CD4-positive, alpha-beta memory T cell (primary cell): Measurements from ENCODE around the gene PLIN4. TPM values are rescaled to one million over a fixed set of nuclear protein-coding genes. Genes with fewer than 3 reads are reported as not detected.

Experiments used
- CTCF ChIA-PET: fragments of 350-600 bp; sonication (Branson Sonifier 250); formaldehyde crosslinking; loops from one replicate; lab custom pipeline; 2021; ENCODE audit warnings: inconsistent platforms; ENCODE audit not compliant: partially characterized antibody; lab: Charles Lee
- POLR2A ChIA-PET: fragments of 350-600 bp; sonication (Branson Sonifier 250); formaldehyde crosslinking; loops from one replicate; lab custom pipeline; 2021; ENCODE audit not compliant: partially characterized antibody; lab: Charles Lee
- DNase-seq, 5 donors: peaks; one replicate each; pipeline versions ENCODE4 v3.0.0 to v3.0.0-alpha.2; 2020 to 2022; ENCODE audit warnings: mixed read lengths in 1 of 5
- H3K27ac ChIP-seq: one replicate; pipeline ENCODE4 v1.7.0; 2013; ENCODE audit warnings: low read depth, low read length
- H3K27me3 ChIP-seq: 2 replicates; pipeline ENCODE4 v1.7.0; 2013; ENCODE audit warnings: mild to moderate bottlenecking, low read length, moderate library complexity; ENCODE audit not compliant: insufficient read depth
- H3K36me3 ChIP-seq: 2 replicates; pipeline ENCODE4 v1.7.0; 2013; ENCODE audit warnings: mild to moderate bottlenecking, low read length, moderate library complexity; ENCODE audit not compliant: insufficient read depth
- H3K4me1 ChIP-seq: 2 replicates; pipeline ENCODE4 v1.7.0; 2013; ENCODE audit warnings: mild to moderate bottlenecking, low read length, moderate library complexity; ENCODE audit not compliant: insufficient read depth
- H3K4me3 ChIP-seq, 2 donors: one replicate each; pipeline ENCODE4 v1.7.0; 2013; ENCODE audit warnings: low read length in 2 of 2, mild to moderate bottlenecking in 1 of 2
- H3K9me3 ChIP-seq, 2 donors: one replicate each; pipeline ENCODE4 v1.7.0; 2013; ENCODE audit warnings: low read length in 2 of 2, control low read depth in 1 of 2; ENCODE audit not compliant: control insufficient read depth in 1 of 2
- H3K27ac Mint-ChIP-seq, 7 donors: one replicate each; pipeline ENCODE4 v1.8.0; 2020 to 2021; ENCODE audit warnings: mixed read lengths in 7 of 7, mild to moderate bottlenecking in 6 of 7, inconsistent platforms in 3 of 7, moderate library complexity in 3 of 7
- H3K27me3 Mint-ChIP-seq, 2 donors: one replicate each; pipeline ENCODE4 v1.8.0; 2020 to 2021; ENCODE audit warnings: mixed read lengths in 2 of 2
- H3K36me3 Mint-ChIP-seq, 2 donors: one replicate each; pipeline ENCODE4 v1.8.0; 2020 to 2021; ENCODE audit warnings: mixed read lengths in 2 of 2, inconsistent platforms in 1 of 2, mild to moderate bottlenecking in 1 of 2
- H3K4me1 Mint-ChIP-seq, 4 donors: one replicate each; pipeline ENCODE4 v1.8.0; 2020 to 2021; ENCODE audit warnings: mixed read lengths in 4 of 4, mild to moderate bottlenecking in 1 of 4
- H3K4me3 Mint-ChIP-seq, 8 donors: one replicate each; pipeline ENCODE4 v1.8.0; 2020 to 2021; ENCODE audit warnings: mixed read lengths in 8 of 8, mild to moderate bottlenecking in 7 of 8, moderate library complexity in 6 of 8, inconsistent platforms in 3 of 8
- H3K9me3 Mint-ChIP-seq, 8 donors: one replicate each; pipeline ENCODE4 v1.8.0; 2020 to 2021; ENCODE audit warnings: mixed read lengths in 8 of 8, mild to moderate bottlenecking in 5 of 8, inconsistent platforms in 3 of 8, moderate library complexity in 1 of 8
- intact Hi-C: fragments of 100-400 bp; cut with micrococcal nuclease; formaldehyde crosslinking; loops from one replicate; pipeline ENCODE4 v1.15.1; 2023
- polyA plus RNA-seq, 2 donors: library from polyadenylated mRNA; unstranded; fragments of 300-500 nt; fragmentation: Illumina TruSeq; gene quantifications; one replicate each; pipeline ENCODE4 v1.2.3, GENCODE V29; 2021
- total RNA-seq, 2 experiments: library from RNA; stranded (reverse); gene quantifications; one replicate each; pipeline ENCODE4 v1.2.3, GENCODE V29; 2021

Gene PLIN4
- total and polyA plus RNA-seq, 4 experiments from 2014 or later, result 0.14 to 0.22 (median 0.17) TPM; not detected in 1

- no peak overlapping the region for H3K27ac ChIP-seq
- intact Hi-C loops, result no loop called here
- peaks cover 16% of the 10 kb centered on the region for H3K4me1 ChIP-seq
- no peak overlapping the region for H3K27ac Mint-ChIP-seq
- H3K27me3 Mint-ChIP-seq, result no peaks in the 10 kb centered on the region
- no peak overlapping the region for H3K4me3 Mint-ChIP-seq
- no peak overlapping the region for H3K4me3 ChIP-seq
- peaks cover 9 to 21% (median 12%) of the 10 kb centered on the region in 4 donors for H3K4me1 Mint-ChIP-seq
- peaks cover 50% of the 10 kb centered on the region for H3K36me3 ChIP-seq
- H3K27me3 ChIP-seq, result no peaks in the 10 kb centered on the region
- no peak for DNase-seq
- H3K36me3 Mint-ChIP-seq, result peaks cover 11 to 37% of the 10 kb centered on the region in 2 donors
- H3K9me3 Mint-ChIP-seq, result no peaks in the 10 kb centered on the region
- no peaks in the 10 kb centered on the region for H3K9me3 ChIP-seq
- POLR2A ChIA-PET, result interaction anchor here (1.8 kb wide), 1 partner anchor 19 kb away, joined by 5 read pairs; the partner anchor contains the start of gene HDGFL2
- CTCF ChIA-PET, result no interaction called here
Observed at GRCh38 chr19:4452230-4452990, 65.9 kb downstream of the PLIN4 start.

Other genes with a start within 250 kb of the PLIN4 start
- gene SHD, start 239.2 kb downstream of the PLIN4 start, total RNA-seq, result under 1 TPM in 1 of 2 experiments, not detected in 1; 0.58 TPM
- gene SHD, start 239.2 kb downstream of the PLIN4 start, polyA plus RNA-seq, result not detected
- 1 to 10 TPM; 6.9 to 9.3 TPM for gene TMIGD2, start 216.1 kb downstream of the PLIN4 start, total RNA-seq
- 10 to 100 TPM; 22.9 to 23.7 TPM for gene TMIGD2, start 216.1 kb downstream of the PLIN4 start, polyA plus RNA-seq
- gene FSD1, start 213.9 kb downstream of the PLIN4 start, total RNA-seq, result 1 to 10 TPM in 1 of 2 experiments, under 1 TPM in 1; 0.73 to 1.4 TPM
- gene FSD1, start 213.9 kb downstream of the PLIN4 start, polyA plus RNA-seq, result 1 to 10 TPM in 1 of 2 donors, under 1 TPM in 1; 0.61 to 2.4 TPM
- gene STAP2, start 179.7 kb downstream of the PLIN4 start, total RNA-seq, result 1 to 10 TPM in 1 of 2 experiments, under 1 TPM in 1; 0.86 to 2.4 TPM
- 1 to 10 TPM; 2.1 to 2.6 TPM for gene STAP2, start 179.7 kb downstream of the PLIN4 start, polyA plus RNA-seq
- 10 to 100 TPM; 24.7 to 27.0 TPM for gene MPND, start 174.9 kb downstream of the PLIN4 start, total RNA-seq
- 1 to 10 TPM; 3.5 to 9.2 TPM for gene MPND, start 174.9 kb downstream of the PLIN4 start, polyA plus RNA-seq
- gene SH3GL1, start 117.9 kb downstream of the PLIN4 start, total RNA-seq, result 10 to 100 TPM; 40.1 to 45.6 TPM
- gene SH3GL1, start 117.9 kb downstream of the PLIN4 start, polyA plus RNA-seq, result 10 to 100 TPM; 19.7 to 28.2 TPM
- gene CHAF1A, start 115.8 kb downstream of the PLIN4 start, total RNA-seq, result 10 to 100 TPM; 13.9 to 18.1 TPM
- 1 to 10 TPM; 2.8 to 4.5 TPM for gene CHAF1A, start 115.8 kb downstream of the PLIN4 start, polyA plus RNA-seq
- 10 to 100 TPM; 61.3 to 63.5 TPM for gene UBXN6, start 60.7 kb downstream of the PLIN4 start, total RNA-seq
- gene UBXN6, start 60.7 kb downstream of the PLIN4 start, polyA plus RNA-seq, result 1 to 10 TPM; 4.1 to 6.2 TPM
- 10 to 100 TPM; 36.5 to 39.7 TPM for gene HDGFL2, start 46.2 kb downstream of the PLIN4 start, total RNA-seq
- gene HDGFL2, start 46.2 kb downstream of the PLIN4 start, polyA plus RNA-seq, result 10 to 100 TPM in 1 of 2 donors, 1 to 10 TPM in 1; 3.5 to 26.1 TPM
- 1 to 10 TPM; 1.4 to 2.2 TPM for gene PLIN5, start 16.7 kb upstream of the PLIN4 start, total RNA-seq
- gene PLIN5, start 16.7 kb upstream of the PLIN4 start, polyA plus RNA-seq, result under 1 TPM in 1 of 2 donors, not detected in 1; 0.28 TPM
- gene LRG1, start 21.6 kb upstream of the PLIN4 start, total RNA-seq, result not detected
- gene LRG1, start 21.6 kb upstream of the PLIN4 start, polyA plus RNA-seq, result under 1 TPM; 0.09 to 0.17 TPM
- gene SEMA6B, start 41.2 kb upstream of the PLIN4 start, total RNA-seq, result 1 to 10 TPM; 2.4 to 2.7 TPM
- gene SEMA6B, start 41.2 kb upstream of the PLIN4 start, polyA plus RNA-seq, result not detected
- 10 to 100 TPM; 16.2 to 17.2 TPM for gene TNFAIP8L1, start 121.0 kb upstream of the PLIN4 start, total RNA-seq
- 10 to 100 TPM in 1 of 2 donors, 1 to 10 TPM in 1; 3.7 to 11.1 TPM for gene TNFAIP8L1, start 121.0 kb upstream of the PLIN4 start, polyA plus RNA-seq
- 10 to 100 TPM; 43.0 to 46.4 TPM for gene MYDGF, start 151.9 kb upstream of the PLIN4 start, total RNA-seq
- 100 to 1,000 TPM; 128 to 199 TPM for gene MYDGF, start 151.9 kb upstream of the PLIN4 start, polyA plus RNA-seq
- 10 to 100 TPM; 86.9 to 93.9 TPM for gene DPP9, start 205.4 kb upstream of the PLIN4 start, total RNA-seq
- 10 to 100 TPM; 10.7 to 31.6 TPM for gene DPP9, start 205.4 kb upstream of the PLIN4 start, polyA plus RNA-seq